Caco-2 (cell line): ENCODE measurements around the gene IL36B. TPM values are rescaled to one million over a fixed set of nuclear protein-coding genes. Genes with fewer than 3 reads are reported as not detected.

Source experiments
- BruUV-seq: library from RNA; stranded (reverse); fragments of 400-500 nt; replicated peaks from 2 replicates; lab custom pipeline; 2021; lab: Mats Ljungman, UMichigan
- CTCF ChIA-PET: fragments of 300-600 bp; sonication (Branson Sonifier 250); formaldehyde crosslinking; loops from one replicate; lab custom pipeline; 2022; ENCODE audit warnings: antibody characterized with exemption; lab: Charles Lee
- POLR2A ChIA-PET: fragments of 300-600 bp; sonication (Branson Sonifier 250); formaldehyde crosslinking; loops from one replicate; lab custom pipeline; 2022; ENCODE audit warnings: antibody characterized with exemption; lab: Charles Lee
- DNase-seq, 2 experiments: peaks; one replicate each; pipeline versions ENCODE4 v3.0.0 to v3.0.0-alpha.2; 2020 to 2022
- H3K27me3 ChIP-seq: replicated peaks from 2 replicates; pipeline ENCODE4 v1.6.0; 2011; ENCODE audit warnings: low read length; ENCODE audit not compliant: control insufficient read depth, insufficient read depth
- H3K36me3 ChIP-seq: 2 replicates; pipeline ENCODE4 v1.5.1; 2011; ENCODE audit warnings: low read length; ENCODE audit not compliant: control insufficient read depth, insufficient read depth
- H3K4me1 ChIP-seq: fragments of 250-450 bp; sonication (Bioruptor Pico); 2 replicates; pipeline ENCODE4 v1.5.1; 2020; ENCODE audit warnings: mild to moderate bottlenecking
- H3K4me3 ChIP-seq: 2 replicates; pipeline ENCODE4 v1.5.1; 2011; ENCODE audit warnings: low read depth, mild to moderate bottlenecking, control low read depth, low read length
- H3K9me3 ChIP-seq: fragments of 250-450 bp; sonication (Bioruptor Pico); 2 replicates; pipeline ENCODE4 v1.5.1; 2020; ENCODE audit warnings: mild to moderate bottlenecking, moderate library complexity
- H3K27ac Mint-ChIP-seq: one replicate; pipeline ENCODE4 v1.8.0; 2022; ENCODE audit warnings: mixed read lengths; ENCODE audit not compliant: unreplicated experiment
- H3K27me3 Mint-ChIP-seq: one replicate; pipeline ENCODE4 v1.8.0; 2022; ENCODE audit warnings: mixed read lengths; ENCODE audit not compliant: insufficient read depth, unreplicated experiment
- H3K36me3 Mint-ChIP-seq: one replicate; pipeline ENCODE4 v1.8.0; 2022; ENCODE audit warnings: mild to moderate bottlenecking, mixed read lengths; ENCODE audit not compliant: insufficient read depth, unreplicated experiment
- H3K4me1 Mint-ChIP-seq: one replicate; pipeline ENCODE4 v1.8.0; 2022; ENCODE audit warnings: low read depth, mixed read lengths; ENCODE audit not compliant: unreplicated experiment
- H3K4me3 Mint-ChIP-seq: one replicate; pipeline ENCODE4 v1.8.0; 2022; ENCODE audit warnings: mild to moderate bottlenecking, moderate library complexity, mixed read lengths; ENCODE audit not compliant: unreplicated experiment
- H3K9me3 Mint-ChIP-seq: one replicate; pipeline ENCODE4 v1.8.0; 2022; ENCODE audit warnings: mixed read lengths; ENCODE audit not compliant: unreplicated experiment
- CTCF ChIP-seq, 2 experiments: fragments of 200-600 bp in 1 of 2; IDR thresholded peaks; 1 replicate in 1 of 2; 2 replicates in 1 of 2; pipeline versions ENCODE4 v1.5.1 to v1.8.0; 2011 to 2022; ENCODE audit warnings: antibody characterized with exemption in 1 of 2, control low read depth in 1 of 2, inconsistent platforms in 1 of 2, low read depth in 1 of 2, low read length in 1 of 2, mild to moderate bottlenecking in 1 of 2, moderate library complexity in 1 of 2; ENCODE audit not compliant: insufficient read depth in 1 of 2, severe bottlenecking in 1 of 2, unreplicated experiment in 1 of 2
- intact Hi-C: fragments of 100-400 bp; cut with micrococcal nuclease; formaldehyde crosslinking; loops from one replicate; pipeline ENCODE4 v1.10.0; 2022; ENCODE audit not compliant: unreplicated experiment
- total RNA-seq: library from RNA; stranded (reverse); gene quantifications from 2 replicates; pipeline ENCODE4 v1.2.3, GENCODE V29; 2022

Gene IL36B
- total RNA-seq, 1 experiment from 2014 or later: not detected

GRCh38 chr2:113011108-113011507, 41.6 kb downstream of the IL36B start:
- intact Hi-C loops: no loop called here
- no TSS peak for BruUV-seq
- H3K9me3 ChIP-seq: no peaks in the 10 kb centered on the region

DNA sequence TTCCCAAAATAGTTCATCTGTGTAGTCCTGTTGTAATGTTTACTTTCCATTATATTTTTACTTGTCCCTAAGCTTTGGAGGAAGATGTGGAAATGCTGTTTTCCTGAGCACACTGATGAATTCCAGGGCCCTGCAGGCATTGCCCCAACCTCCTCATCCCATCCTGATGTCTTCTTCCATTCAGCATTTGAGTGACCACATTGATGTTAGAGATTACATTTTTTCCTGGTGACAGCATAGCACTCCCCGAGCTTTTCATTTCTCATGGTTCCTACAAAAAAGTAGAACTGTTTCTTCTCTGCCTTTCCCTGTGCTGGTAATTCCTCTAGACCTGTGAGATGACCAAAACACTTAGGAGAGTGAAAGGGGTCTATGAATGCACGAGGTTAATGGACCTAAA, 42.6 kb downstream of the IL36B start:
- no TSS peak for BruUV-seq
- H3K27me3 Mint-ChIP-seq: peaks cover 15% of the 10 kb centered on the region
- intact Hi-C loops: no loop called here
- H3K9me3 Mint-ChIP-seq: no peaks in the 10 kb centered on the region
- no peaks in the 10 kb centered on the region for H3K4me1 ChIP-seq
- ChIA-PET CTCF (no interaction called here), POLR2A (no interaction called here)
- no peak for TF ChIP-seq CTCF (IDR thresholded peaks at IDR 0.05; ENCODE audit: insufficient read depth in 1 of 2, low read depth in 1 of 2, low read length in 1 of 2, severe bottlenecking in 1 of 2, unreplicated experiment in 1 of 2)
- no peaks in the 10 kb centered on the region for H3K36me3 ChIP-seq
- no peak overlapping the region for H3K4me3 ChIP-seq
- DNase-seq: no peak
- H3K36me3 Mint-ChIP-seq: no peaks in the 10 kb centered on the region
- H3K4me3 Mint-ChIP-seq: no peak overlapping the region
- no peak overlapping the region for H3K27ac Mint-ChIP-seq
- H3K27me3 ChIP-seq: no peaks in the 10 kb centered on the region
- no peaks in the 10 kb centered on the region for H3K4me1 Mint-ChIP-seq
- no peaks in the 10 kb centered on the region for H3K9me3 ChIP-seq

More at GRCh38 chr2:113011108-113011507, 41.6 kb downstream of the IL36B start:
- no peak overlapping the region for H3K27ac Mint-ChIP-seq
- no peak overlapping the region for H3K4me3 Mint-ChIP-seq
- no peaks in the 10 kb centered on the region for H3K4me1 ChIP-seq
- H3K27me3 ChIP-seq: no peaks in the 10 kb centered on the region
- POLR2A ChIA-PET: no interaction called here
- no peaks in the 10 kb centered on the region for H3K9me3 Mint-ChIP-seq
- H3K36me3 ChIP-seq: no peaks in the 10 kb centered on the region
- CTCF ChIA-PET: no interaction called here
- DNase-seq: no peak
- no peak for TF ChIP-seq CTCF (IDR thresholded peaks at IDR 0.05; ENCODE audit: insufficient read depth in 1 of 2, low read depth in 1 of 2, low read length in 1 of 2, severe bottlenecking in 1 of 2, unreplicated experiment in 1 of 2)
- H3K27me3 Mint-ChIP-seq: peaks cover 11% of the 10 kb centered on the region
- no peak overlapping the region for H3K4me3 ChIP-seq
- H3K36me3 Mint-ChIP-seq: no peaks in the 10 kb centered on the region
- H3K4me1 Mint-ChIP-seq: no peaks in the 10 kb centered on the region

DNA sequence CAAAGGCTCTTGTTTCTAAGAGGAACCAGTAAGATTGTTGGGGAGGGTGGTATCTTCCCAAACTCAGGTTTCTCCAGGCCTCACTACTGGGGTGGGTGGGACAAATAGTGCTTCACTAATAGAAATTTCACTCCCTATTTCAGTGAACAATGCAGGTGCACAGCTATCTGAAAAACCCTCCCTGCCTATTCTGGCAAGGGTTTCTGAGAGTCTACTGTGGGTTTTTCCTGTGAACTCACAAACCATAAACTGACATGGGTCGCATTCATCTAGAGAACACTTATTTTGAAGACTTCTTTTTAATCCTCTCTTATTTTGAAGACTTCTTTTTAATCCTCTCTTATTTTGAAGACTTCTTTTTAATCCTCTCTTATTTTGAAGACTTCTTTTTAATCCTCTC, 43.0 kb downstream of the IL36B start:
- ChIA-PET CTCF (no interaction called here), POLR2A (no interaction called here)
- H3K36me3 ChIP-seq: no peaks in the 10 kb centered on the region
- no peak overlapping the region for H3K4me3 ChIP-seq
- Mint-ChIP-seq H3K4me1 (no peaks in the 10 kb centered on the region), H3K27ac (no peak overlapping the region), H3K27me3 (peaks cover 15% of the 10 kb centered on the region), H3K36me3 (no peaks in the 10 kb centered on the region), H3K4me3 (no peak overlapping the region), H3K9me3 (no peaks in the 10 kb centered on the region)
- TF ChIP-seq CTCF (IDR thresholded peaks at IDR 0.05; ENCODE audit: insufficient read depth in 1 of 2, low read depth in 1 of 2, low read length in 1 of 2, severe bottlenecking in 1 of 2, unreplicated experiment in 1 of 2): no peak
- no peak for DNase-seq
- no TSS peak for BruUV-seq
- intact Hi-C loops: no loop called here
- no peaks in the 10 kb centered on the region for H3K4me1 ChIP-seq
- H3K27me3 ChIP-seq: no peaks in the 10 kb centered on the region
- H3K9me3 ChIP-seq: no peaks in the 10 kb centered on the region
